Kidney epithelial cell (primary cell): Measurements from ENCODE around the gene PHF2. TPM values are rescaled to one million over a fixed set of nuclear protein-coding genes. Genes with fewer than 3 reads are reported as not detected.

Source experiments
- DNase-seq: peaks from one replicate; pipeline ENCODE4 v3.0.0-alpha.2; 2010; ENCODE audit warnings: low read depth
- H3K27me3 ChIP-seq: 2 replicates; pipeline ENCODE4 v1.6.0; 2011; ENCODE audit warnings: low read length; ENCODE audit not compliant: control insufficient read depth, insufficient read depth
- H3K36me3 ChIP-seq: 2 replicates; pipeline ENCODE4 v1.5.1; 2011; ENCODE audit warnings: low read length; ENCODE audit not compliant: control insufficient read depth, insufficient read depth
- H3K4me3 ChIP-seq: 2 replicates; pipeline ENCODE4 v1.5.1; 2011; ENCODE audit warnings: low read depth, mild to moderate bottlenecking, control low read depth, low read length
- total RNA-seq: library from RNA; depleted of rRNA; stranded (reverse); fragments of >200 nt; gene quantifications from 2 replicates; pipeline ENCODE4 v1.2.3, GENCODE V29; 2015
- TF ChIP-seq, protein P1 (sequence below): IDR thresholded peaks from 2 replicates; pipeline ENCODE4 v1.5.1; 2011; ENCODE audit warnings: mild to moderate bottlenecking, moderate library complexity, low read length, control low read depth, inconsistent platforms; ENCODE audit not compliant: insufficient read depth, poor library complexity, severe bottlenecking

PHF2 gene
- total RNA-seq, 1 donor from 2014 or later = 20.4 TPM

DNA sequence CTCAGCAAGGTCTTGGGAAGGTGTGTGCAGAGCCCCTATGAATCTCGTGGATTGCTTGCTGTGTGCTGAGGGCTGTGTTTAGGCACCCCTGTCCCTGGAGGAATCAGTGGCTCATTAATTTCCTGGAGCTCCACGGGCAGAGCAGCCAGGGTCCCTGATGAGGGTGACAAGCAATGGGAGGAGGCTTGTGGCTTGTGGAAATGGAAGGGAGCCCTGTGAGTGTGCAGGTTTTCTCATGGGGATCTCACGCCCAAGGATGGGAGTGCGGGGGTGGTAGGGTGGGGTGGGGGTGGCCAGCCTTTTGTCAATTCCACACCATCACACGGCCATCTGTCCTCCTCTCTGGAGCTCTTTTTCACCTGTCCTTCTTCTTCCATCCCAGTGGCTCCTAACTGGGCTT lies 25.3 kb downstream of the PHF2 start:
- TF ChIP-seq, protein P1, sequence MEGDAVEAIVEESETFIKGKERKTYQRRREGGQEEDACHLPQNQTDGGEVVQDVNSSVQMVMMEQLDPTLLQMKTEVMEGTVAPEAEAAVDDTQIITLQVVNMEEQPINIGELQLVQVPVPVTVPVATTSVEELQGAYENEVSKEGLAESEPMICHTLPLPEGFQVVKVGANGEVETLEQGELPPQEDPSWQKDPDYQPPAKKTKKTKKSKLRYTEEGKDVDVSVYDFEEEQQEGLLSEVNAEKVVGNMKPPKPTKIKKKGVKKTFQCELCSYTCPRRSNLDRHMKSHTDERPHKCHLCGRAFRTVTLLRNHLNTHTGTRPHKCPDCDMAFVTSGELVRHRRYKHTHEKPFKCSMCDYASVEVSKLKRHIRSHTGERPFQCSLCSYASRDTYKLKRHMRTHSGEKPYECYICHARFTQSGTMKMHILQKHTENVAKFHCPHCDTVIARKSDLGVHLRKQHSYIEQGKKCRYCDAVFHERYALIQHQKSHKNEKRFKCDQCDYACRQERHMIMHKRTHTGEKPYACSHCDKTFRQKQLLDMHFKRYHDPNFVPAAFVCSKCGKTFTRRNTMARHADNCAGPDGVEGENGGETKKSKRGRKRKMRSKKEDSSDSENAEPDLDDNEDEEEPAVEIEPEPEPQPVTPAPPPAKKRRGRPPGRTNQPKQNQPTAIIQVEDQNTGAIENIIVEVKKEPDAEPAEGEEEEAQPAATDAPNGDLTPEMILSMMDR = no peak
- DNase-seq = no peak
- H3K27me3 ChIP-seq = no peaks in the 10 kb centered on the region
- no peaks in the 10 kb centered on the region for H3K36me3 ChIP-seq
- H3K4me3 ChIP-seq = no peak overlapping the region

DNA sequence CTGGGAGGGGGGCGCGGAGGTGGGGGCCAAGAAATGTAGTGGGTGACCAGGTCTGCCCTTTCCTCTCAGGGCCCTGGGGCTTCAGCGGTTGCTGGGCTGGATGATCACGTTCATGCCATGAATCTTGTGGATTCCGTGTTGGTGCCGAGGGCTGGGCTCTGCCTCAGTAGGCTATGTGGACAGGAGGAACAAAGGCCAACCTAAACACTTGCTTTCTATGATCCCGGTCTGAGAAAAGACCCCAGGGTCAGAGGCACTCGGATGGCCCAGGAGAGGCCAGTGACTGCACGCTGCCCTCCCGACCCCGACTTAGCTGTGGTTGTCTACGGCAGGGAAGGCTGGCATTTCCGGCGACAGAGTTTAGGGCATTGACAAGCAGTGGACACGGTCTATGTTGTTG lies 26.6 kb downstream of the PHF2 start:
- Histone ChIP-seq H3K4me3 (no peak overlapping the region), H3K36me3 (no peaks in the 10 kb centered on the region), H3K27me3 (no peaks in the 10 kb centered on the region)
- DNase-seq = no peak
- TF ChIP-seq, protein P1 = no peak

GRCh38 chr9:93603906-93604326 lies 27.5 kb downstream of the PHF2 start:
- no peak overlapping the region for H3K4me3 ChIP-seq
- H3K36me3 ChIP-seq = no peaks in the 10 kb centered on the region
- TF ChIP-seq, protein P1 = no peak
- DNase-seq = no peak
- H3K27me3 ChIP-seq = no peaks in the 10 kb centered on the region

- H3K4me3 ChIP-seq = no peak overlapping the region
- TF ChIP-seq, protein P1 = no peak
- H3K27me3 ChIP-seq = no peaks in the 10 kb centered on the region
- DNase-seq = no peak
- no peaks in the 10 kb centered on the region for H3K36me3 ChIP-seq
These were observed 29.8 kb downstream of the PHF2 start for GRCh38 chr9:93606187-93606586.

DNA sequence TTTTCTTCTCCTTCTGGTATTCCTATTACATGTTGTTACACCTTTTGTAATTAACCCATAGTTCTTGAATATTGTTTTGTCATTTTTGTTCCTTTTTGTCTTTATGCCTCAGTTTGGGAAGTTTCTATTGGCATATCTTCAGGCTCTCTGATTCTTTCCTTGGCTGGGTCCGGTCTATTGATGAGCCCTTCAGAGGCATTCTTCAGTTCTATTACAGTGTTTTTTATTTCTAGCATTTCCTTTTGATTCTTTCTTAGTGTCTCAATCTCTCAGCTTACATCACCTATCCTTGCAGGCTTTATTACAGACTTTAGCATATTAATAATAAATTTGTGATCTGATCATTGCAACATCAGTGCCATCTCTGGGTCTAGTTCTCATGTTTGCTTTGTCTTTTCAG lies 33.8 kb downstream of the PHF2 start:
- Histone ChIP-seq H3K4me3 (no peak overlapping the region), H3K27me3 (no peaks in the 10 kb centered on the region), H3K36me3 (no peaks in the 10 kb centered on the region)
- no peak for DNase-seq
- TF ChIP-seq, protein P1 = no peak

DNA sequence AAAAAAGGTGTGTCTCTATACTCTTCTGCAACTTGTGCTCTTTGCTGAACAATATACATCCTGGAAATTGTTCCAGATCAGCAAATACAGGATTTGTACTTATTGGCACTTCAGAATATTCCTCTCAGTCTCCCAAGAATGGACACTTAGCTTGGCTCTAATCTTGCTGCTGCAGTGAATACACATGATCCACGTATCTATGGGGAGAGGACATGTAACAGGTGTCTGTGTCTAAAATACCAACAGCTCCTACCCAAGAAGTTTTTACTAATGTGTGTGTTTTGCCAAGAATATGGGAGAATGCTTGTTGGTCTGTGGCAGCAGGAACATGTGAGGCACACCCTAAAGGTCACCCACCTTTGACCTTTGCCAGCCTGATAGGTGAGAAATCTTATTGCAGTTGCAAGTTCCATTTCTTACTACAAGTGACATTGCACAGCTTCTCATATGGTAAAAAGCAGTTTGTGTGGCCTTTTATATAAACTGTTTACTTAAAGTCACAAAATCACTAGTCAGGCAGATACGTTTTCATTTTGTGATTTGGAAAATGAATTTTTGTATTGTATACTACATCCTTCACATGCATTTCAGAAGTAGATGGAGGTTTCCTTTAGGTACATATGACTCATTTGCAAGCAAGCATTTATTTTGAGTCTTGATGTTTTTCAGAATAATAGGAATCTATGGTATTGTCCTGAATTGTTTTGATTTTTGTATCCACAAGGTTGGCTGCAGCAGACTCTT lies 35.8 kb downstream of the PHF2 start:
- no peak for DNase-seq
- Histone ChIP-seq H3K36me3 (no peaks in the 10 kb centered on the region), H3K4me3 (no peak overlapping the region), H3K27me3 (no peaks in the 10 kb centered on the region)
- TF ChIP-seq, protein P1 = no peak
